ENCODE measurements around the gene DNAJC7. TPM values are rescaled to one million over a fixed set of nuclear protein-coding genes. Genes with fewer than 3 reads are reported as not detected.

DNAJC7 gene
- total and polyA plus RNA-seq, 9 of the 15 experiments (the other 6 are each of a cell fraction or from before 2014, with no cell fraction given): 85.8 to 262 (median 157) TPM

- no peak overlapping the region for H3K9ac ChIP-seq (ENCODE audit: insufficient read depth in 1 of 2, low read depth in 2 of 2, low read length in 2 of 2)
- WGBS (ENCODE audit: insufficient coverage, low coverage, missing lambda C conversion rate): 17% methylated on average over 5 of the region's 5 CpGs
- H3K79me2 ChIP-seq (ENCODE audit: control insufficient read depth, insufficient read depth, low read length): no peaks in the 10 kb centered on the region
- no peak overlapping the region for H3K27ac ChIP-seq (ENCODE audit: extremely low read depth, low read depth, low read length)
- H3K4me3 ChIP-seq: no peak overlapping the region
- H3K4me2 ChIP-seq (ENCODE audit: insufficient read depth, low read length): no peak overlapping the region
- CTCF ChIA-PET (ENCODE audit: low intra/inter-chr PET ratio): interaction anchor here (0.6 kb wide), 1 partner anchor 13 kb away, joined by 3 read pairs; no protein-coding TSS in a partner anchor
- H3K27me3 ChIP-seq (ENCODE audit: control insufficient read depth in 2 of 2, insufficient read depth in 2 of 2, low read length in 2 of 2): no peaks in the 10 kb centered on the region
- H3K4me1 ChIP-seq (replicated peaks in 1 of 2; ENCODE audit: control insufficient read depth in 2 of 2, insufficient read depth in 2 of 2, low read length in 2 of 2): peaks cover 0 to 28% of the 10 kb centered on the region in 2 experiments; a peak in 3 of 5 replicates
- H2AFZ ChIP-seq (ENCODE audit: low read depth, low read length): no peak overlapping the region
- in situ Hi-C loops (cut with MboI) (no loop called here), intact Hi-C loops (cut with micrococcal nuclease) (no loop called here)
- FAIRE-seq (no peak), ATAC-seq (peak; percentile 20; the same call in 1 of the 3 replicates), DNase-seq (ENCODE audit: extremely low read depth in 1 of 4, low spot score in 3 of 4) (no peak)
- no TSS peak for BruUV-seq (replicated peaks)
- no peaks in the 10 kb centered on the region for H4K20me1 ChIP-seq (replicated peaks; ENCODE audit: control insufficient read depth, insufficient read depth, low read length)
- POLR2A ChIA-PET: interaction anchor here (1.6 kb wide), 1 partner anchor 12 kb away, joined by 6 read pairs; no protein-coding TSS in a partner anchor
- H3K9me3 ChIP-seq (replicated peaks; ENCODE audit: control insufficient read depth, insufficient read depth, low read depth, low read length): no peaks in the 10 kb centered on the region
- no peaks in the 10 kb centered on the region for H3K36me3 ChIP-seq (ENCODE audit: control insufficient read depth, insufficient read depth, low read length)
- no peaks in the 10 kb centered on the region for H3K9me1 ChIP-seq (ENCODE audit: control insufficient read depth, insufficient read depth, low read length)
- no peak for TF ChIP-seq ZNF408 (CRISPR knock-in tag; IDR thresholded peaks at IDR 0.05; ENCODE audit: low read depth)
- no peak for TF ChIP-seq ZNF436 (CRISPR knock-in tag; IDR thresholded peaks at IDR 0.05)
- TF ChIP-seq SAFB2 (IDR thresholded peaks at IDR 0.05; ENCODE audit: borderline replicate concordance, low read depth, low read length, severe bottlenecking): no peak
- TF ChIP-seq ESRRB (CRISPR knock-in tag; IDR thresholded peaks at IDR 0.05; ENCODE audit: borderline replicate concordance): no peak
- TF ChIP-seq CCNT2 (IDR thresholded peaks at IDR 0.05; ENCODE audit: borderline replicate concordance, extremely low read depth, insufficient read length, low read depth, low read length): no peak
- TF ChIP-seq CGGBP1 (CRISPR knock-in tag; IDR thresholded peaks at IDR 0.05): no peak
- TF ChIP-seq CUX1 (CRISPR knock-in tag; IDR thresholded peaks at IDR 0.05): no peak
- no peak for TF ChIP-seq FOSL1 (tag; conservative IDR thresholded peaks at IDR 0.05)
- no peak for TF ChIP-seq CEBPZ (IDR thresholded peaks at IDR 0.05; ENCODE audit: borderline replicate concordance, low read depth, low read length)
- no peak for TF ChIP-seq CBX2 (IDR thresholded peaks at IDR 0.05; ENCODE audit: insufficient read depth, low read length, poor library complexity, severe bottlenecking)
- no peak for TF ChIP-seq PTRF (tag; IDR thresholded peaks at IDR 0.05)
- no peak for TF ChIP-seq MTA3 (IDR thresholded peaks at IDR 0.05; ENCODE audit: borderline replicate concordance)
Measured at GRCh38 chr17:42038221-42038973, 21.2 kb upstream of the DNAJC7 start.
